Measurements from ENCODE around the gene ELMO1. TPM values are rescaled to one million over a fixed set of nuclear protein-coding genes. Genes with fewer than 3 reads are reported as not detected.

The ELMO1 gene
- total and polyA plus RNA-seq, 10 of the 15 experiments (the other 5 are each of a cell fraction or from before 2014, with no cell fraction given): 22.6 to 85.9 (median 56.6) TPM

DNA sequence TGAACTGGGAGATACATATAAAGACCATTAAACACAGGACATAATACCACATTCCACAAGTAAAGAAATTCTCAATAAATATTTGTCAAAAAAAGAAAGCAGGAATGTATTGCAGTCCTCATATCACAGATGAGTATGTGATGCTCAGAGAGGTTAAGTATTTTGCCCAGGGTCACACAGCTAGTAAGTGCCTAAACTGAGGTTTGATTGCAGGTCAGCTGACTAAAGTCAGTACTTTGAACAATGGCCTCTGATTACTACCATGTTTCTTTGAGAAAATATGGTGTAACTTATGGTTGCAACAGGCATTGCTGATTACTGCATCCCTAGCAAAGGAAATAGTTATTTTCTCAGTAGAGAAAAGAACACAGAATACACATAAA, 267.1 kb downstream of the ELMO1 start (continued):
- TF ChIP-seq IRF3 (IDR thresholded peaks at IDR 0.05) (no peak), NRF1 (conservative IDR thresholded peaks at IDR 0.05; ENCODE audit: low read depth, low read length) (no peak)

DNA sequence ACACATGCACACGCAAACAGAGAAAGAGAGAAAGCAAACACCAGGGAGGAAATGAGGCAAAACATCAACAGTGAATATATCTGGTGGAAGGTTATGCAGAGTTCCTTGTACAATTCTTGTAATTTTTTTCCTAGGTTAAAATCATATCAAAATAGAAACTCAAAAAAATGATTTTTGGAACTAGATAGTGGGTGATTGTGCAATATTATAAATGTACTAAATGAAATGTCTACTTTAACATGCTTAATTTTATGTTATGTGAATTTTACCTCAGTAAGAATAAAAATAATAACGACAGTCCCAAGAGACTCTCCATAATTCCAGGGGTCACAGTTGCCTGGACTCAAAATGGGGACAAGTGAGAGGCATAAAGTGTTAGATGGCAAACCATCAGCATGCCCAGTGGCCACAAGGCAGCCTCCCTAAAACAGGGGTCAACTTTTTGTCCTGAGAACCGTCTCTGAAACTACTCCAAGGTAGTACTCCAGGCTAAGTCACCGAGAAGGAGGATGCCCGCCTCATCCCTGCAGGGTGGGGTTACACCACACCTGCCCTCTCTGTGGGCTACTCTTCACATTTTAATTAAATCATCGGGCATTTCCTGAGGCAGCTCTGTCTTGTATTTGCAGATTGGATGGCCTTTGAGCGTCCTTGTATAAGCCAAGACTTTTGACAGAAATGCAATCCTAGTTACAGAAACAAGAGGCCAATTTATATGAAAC, 267.7 kb downstream of the ELMO1 start:
- Histone ChIP-seq H3K9ac (ENCODE audit: control insufficient read depth, insufficient read depth, low read length) (no peak overlapping the region), H3K4me1 (ENCODE audit: control insufficient read depth, insufficient read depth, low read length) (no peaks in the 10 kb centered on the region), H4K20me1 (ENCODE audit: control insufficient read depth, insufficient read depth) (no peaks in the 10 kb centered on the region), H3K79me2 (ENCODE audit: control insufficient read depth, insufficient read depth, low read length) (no peaks in the 10 kb centered on the region), H2AFZ (ENCODE audit: control insufficient read depth, low read depth, low read length) (no peak overlapping the region), H3K27ac (ENCODE audit: control insufficient read depth, insufficient read depth) (no peak overlapping the region), H3K9me3 (replicated peaks; ENCODE audit: control insufficient read depth, insufficient read depth, low read length) (no peaks in the 10 kb centered on the region), H3K4me3 (no peak overlapping the region), H3K36me3 (ENCODE audit: control insufficient read depth in 2 of 2, insufficient read depth in 2 of 2, low read length in 1 of 2) (peaks cover 0 to 10% of the 10 kb centered on the region in 2 experiments; a peak in 1 of 4 replicates), H3K27me3 (replicated peaks in 1 of 2; ENCODE audit: control insufficient read depth in 2 of 2, insufficient read depth in 2 of 2, low read length in 1 of 2) (no peaks in the 10 kb centered on the region), H3K4me2 (ENCODE audit: control insufficient read depth, insufficient read depth) (no peak overlapping the region)
- POLR2A ChIA-PET: no interaction called here
- SMC1A ChIA-PET (ENCODE audit: uncharacterized antibody, unreplicated experiment): interaction anchor here (0.7 to 6.2 kb wide), 31 partner anchors 9 to 740 kb away, joined by 3 to 104 read pairs (median 6); no protein-coding TSS in a partner anchor
- ATAC-seq: no peak
- CTCF ChIA-PET: interaction anchor here (0.6 to 8.6 kb wide), 51 partner anchors 8 to 814 kb away, joined by 3 to 186 read pairs (median 5); a partner anchor contains a TSS
- WGBS (ENCODE audit: insufficient coverage, insufficient replicate concordance, low lambda C conversion rate, missing lambda C conversion rate): 93% methylated on average over 7 of the region's 7 CpGs
- BruUV-seq (replicated peaks): no TSS peak
- FAIRE-seq: no peak
- no peak for DNase-seq (ENCODE audit: low read depth, low spot score)
- RAD21 ChIA-PET (ENCODE audit: unreplicated experiment): interaction anchor here (0.7 to 5.7 kb wide), 41 partner anchors 9 to 889 kb away, joined by 3 to 119 read pairs (median 5); no protein-coding TSS in a partner anchor
- TF ChIP-seq MYC (IDR thresholded peaks at IDR 0.05; ENCODE audit: insufficient read depth, insufficient read length, insufficient replicate concordance, low read length, severe bottlenecking) (no peak), KDM1A (IDR thresholded peaks at IDR 0.05; ENCODE audit: borderline replicate concordance) (no peak), ZNF274 (IDR thresholded peaks at IDR 0.05; ENCODE audit: insufficient read depth, insufficient read length) (no peak), ETV6 (conservative IDR thresholded peaks at IDR 0.05 in 1 of 2, IDR thresholded peaks at IDR 0.05 in 1 of 2; ENCODE audit: borderline replicate concordance in 1 of 2, low read depth in 1 of 2) (no peak), MTA2 (IDR thresholded peaks at IDR 0.05; ENCODE audit: low read depth) (no peak), MLLT1 (IDR thresholded peaks at IDR 0.05) (no peak)
- in situ Hi-C loops (cut with MboI) (loop anchor here (5.0 kb wide), 1 partner anchor 194 kb away; no protein-coding TSS in a partner anchor), intact Hi-C loops (cut with micrococcal nuclease; ENCODE audit: unreplicated experiment) (loop anchor here (5.0 to 10.0 kb wide), 4 partner anchors 214 to 709 kb away; no protein-coding TSS in a partner anchor)

Measured in GM12878 (cell line).